GM18511 (cell line): ENCODE data around the gene PRR15L.

Source experiments
- ATAC-seq: cut with Tn5 transposase; IDR thresholded peaks from one replicate; pipeline ENCODE4 v1.9.1; 2021; ENCODE audit warnings: mild to moderate bottlenecking, moderate library complexity; ENCODE audit not compliant: unreplicated experiment

Gene PRR15L

GRCh38 chr17:47907932-47908562 lies 49.6 kb downstream of the PRR15L start:
- ATAC-seq = no peak

GRCh38 chr17:47906443-47906842 lies 51.2 kb downstream of the PRR15L start:
- no peak for ATAC-seq

- no peak for ATAC-seq
Observed at GRCh38 chr17:47905221-47905733, 52.4 kb downstream of the PRR15L start.

- ATAC-seq = no peak
Observed at GRCh38 chr17:47902039-47902744, 55.5 kb downstream of the PRR15L start.
